Endodermal cell (in vitro differentiated cells): ENCODE results near the gene BICD1. TPM values are rescaled to one million over a fixed set of nuclear protein-coding genes. Genes with fewer than 3 reads are reported as not detected.

Experiments used
- DNase-seq: peaks from one replicate; pipeline ENCODE4 v3.0.0-alpha.2; 2017
- H3K27ac ChIP-seq: 2 replicates; pipeline ENCODE4 v1.5.1; 2013; ENCODE audit warnings: mild to moderate bottlenecking, low read depth, low read length, moderate library complexity
- H3K27me3 ChIP-seq: 2 replicates; pipeline ENCODE4 v1.6.1; 2013; ENCODE audit warnings: mild to moderate bottlenecking, low read length, moderate library complexity; ENCODE audit not compliant: insufficient read depth, control insufficient read depth, poor library complexity, severe bottlenecking
- H3K36me3 ChIP-seq: 2 replicates; pipeline ENCODE4 v1.7.0; 2013; ENCODE audit warnings: mild to moderate bottlenecking, low read length, moderate library complexity; ENCODE audit not compliant: control insufficient read depth, insufficient read depth
- H3K4me1 ChIP-seq: one replicate; pipeline ENCODE4 v1.7.0; 2013; ENCODE audit warnings: low read length; ENCODE audit not compliant: control insufficient read depth, insufficient read depth
- H3K4me3 ChIP-seq: 2 replicates; pipeline ENCODE4 v1.5.1; 2013; ENCODE audit warnings: mild to moderate bottlenecking, low read length, moderate library complexity
- H3K9ac ChIP-seq: 2 replicates; pipeline ENCODE4 v1.6.1; 2013; ENCODE audit warnings: mild to moderate bottlenecking, low read length, moderate library complexity; ENCODE audit not compliant: poor library complexity, severe bottlenecking; ENCODE audit errors: extremely low read depth
- H3K9me3 ChIP-seq: 2 replicates; pipeline ENCODE4 v1.6.1; 2013; ENCODE audit warnings: mild to moderate bottlenecking, low read length, moderate library complexity; ENCODE audit not compliant: control insufficient read depth
- H3K27ac Mint-ChIP-seq: 2 replicates; pipeline ENCODE4 v1.8.0; 2020; ENCODE audit warnings: mixed read lengths
- H3K27me3 Mint-ChIP-seq: 2 replicates; pipeline ENCODE4 v1.8.0; 2021; ENCODE audit warnings: mild to moderate bottlenecking, mixed read lengths; ENCODE audit not compliant: insufficient read depth
- H3K36me3 Mint-ChIP-seq: 2 replicates; pipeline ENCODE4 v1.8.0; 2020; ENCODE audit warnings: low read depth, mixed read lengths
- H3K4me1 Mint-ChIP-seq: 2 replicates; pipeline ENCODE4 v1.8.0; 2020; ENCODE audit warnings: mixed read lengths
- H3K4me3 Mint-ChIP-seq: 2 replicates; pipeline ENCODE4 v1.8.0; 2020; ENCODE audit warnings: mild to moderate bottlenecking, moderate library complexity, mixed read lengths
- H3K9me3 Mint-ChIP-seq: 2 replicates; pipeline ENCODE4 v1.8.0; 2020; ENCODE audit warnings: mild to moderate bottlenecking, mixed read lengths
- CTCF ChIP-seq: fragments of 200-600 bp; sonication (generic); conservative IDR thresholded peaks from 2 replicates; pipeline ENCODE4 v1.5.0; 2021; ENCODE audit warnings: antibody characterized with exemption, mild to moderate bottlenecking
- WGBS, 2 experiments: methylation state at CpG; one replicate each; pipeline versions ENCODE4 v1.1.5 to v1.1.7; 2013; ENCODE audit warnings: missing lambda C conversion rate in 2 of 2, mixed read lengths in 1 of 2; ENCODE audit not compliant: insufficient coverage in 1 of 2, insufficient read length in 1 of 2; 5-methylcytosine and 5-hydroxymethylcytosine counted together
- total RNA-seq, 2 donors: library from RNA; stranded (reverse); fragmentation: NEBNext Ultra II Directional in 1 of 2; extraction: Animal tissue kit (Norgen Biotek cat#: 25700) in 1 of 2; gene quantifications; 2 replicates in 1 of 2; 3 replicates in 1 of 2; pipeline ENCODE4 v1.2.1, GENCODE V29; 2021

The BICD1 gene
- total RNA-seq, 2 donors from 2014 or later = 56.0 to 101 TPM

- Histone ChIP-seq H3K4me3 (no peak overlapping the region), H3K27ac (no peak overlapping the region), H3K9me3 (no peaks in the 10 kb centered on the region), H3K36me3 (no peaks in the 10 kb centered on the region), H3K27me3 (no peaks in the 10 kb centered on the region), H3K9ac (no peak overlapping the region), H3K4me1 (peaks cover 6% of the 10 kb centered on the region)
- H3K27ac Mint-ChIP-seq = no peak overlapping the region
- no peak for TF ChIP-seq CTCF
- no peak overlapping the region for H3K4me3 Mint-ChIP-seq
- DNase-seq = no peak
- peaks cover 39% of the 10 kb centered on the region for H3K4me1 Mint-ChIP-seq
- WGBS, 2 experiments = 98% methylated on average over 2 of the region's 2 CpGs; no CpG with 5 or more reads in 1 of the 2 experiments
- no peaks in the 10 kb centered on the region for H3K27me3 Mint-ChIP-seq
- no peaks in the 10 kb centered on the region for H3K9me3 Mint-ChIP-seq
- H3K36me3 Mint-ChIP-seq = peaks cover 8% of the 10 kb centered on the region
Measured at GRCh38 chr12:32135967-32136366, 29.3 kb downstream of the BICD1 start.

- Histone ChIP-seq H3K27ac (no peak overlapping the region), H3K9ac (no peak overlapping the region), H3K27me3 (no peaks in the 10 kb centered on the region), H3K4me1 (peaks cover 6% of the 10 kb centered on the region), H3K4me3 (no peak overlapping the region), H3K9me3 (no peaks in the 10 kb centered on the region), H3K36me3 (no peaks in the 10 kb centered on the region)
- no peak for TF ChIP-seq CTCF
- Mint-ChIP-seq H3K9me3 (no peaks in the 10 kb centered on the region), H3K36me3 (peaks cover 4% of the 10 kb centered on the region), H3K27ac (peak overlapping the region; percentile 4), H3K4me3 (no peak overlapping the region), H3K4me1 (peaks cover 43% of the 10 kb centered on the region), H3K27me3 (no peaks in the 10 kb centered on the region)
- peak; percentile 46 for DNase-seq
- 80 to 93% methylated on average over 3 of the region's 4 CpGs for WGBS, 2 experiments
Measured at GRCh38 chr12:32136404-32136803, 29.8 kb downstream of the BICD1 start.

GRCh38 chr12:32139064-32139421 is 32.4 kb downstream of the BICD1 start:
- H3K9me3 Mint-ChIP-seq = no peaks in the 10 kb centered on the region

More at GRCh38 chr12:32139064-32139421, 32.4 kb downstream of the BICD1 start:
- Mint-ChIP-seq H3K4me1 (peaks cover 48% of the 10 kb centered on the region), H3K27me3 (no peaks in the 10 kb centered on the region), H3K4me3 (peak overlapping the region; percentile 66), H3K27ac (peak overlapping the region; percentile 97), H3K36me3 (peaks cover 2% of the 10 kb centered on the region)
- no peaks in the 10 kb centered on the region for H3K27me3 ChIP-seq
- 31 to 35% methylated on average over 2 of the region's 2 CpGs for WGBS, 2 experiments
- no peak for TF ChIP-seq CTCF
- H3K27ac ChIP-seq = peak overlapping the region; percentile 87
- DNase-seq = peak; percentile 51
- H3K4me1 ChIP-seq = peaks cover 6% of the 10 kb centered on the region
- H3K9me3 ChIP-seq = no peaks in the 10 kb centered on the region
- peak overlapping the region; percentile 75 for H3K4me3 ChIP-seq
- no peaks in the 10 kb centered on the region for H3K36me3 ChIP-seq
- H3K9ac ChIP-seq = no peak overlapping the region
